Transverse colon (tissue), 4 donors: Measurements from ENCODE around the gene KIF1B.

Source experiments
- POLR2A ChIP-seq: fragments of 450-650 bp; IDR thresholded peaks from one replicate; pipeline ENCODE4 v1.6.1; 2016; ENCODE audit warnings: antibody characterized with exemption, mild to moderate bottlenecking, moderate library complexity
- POLR2AphosphoS5 ChIP-seq, 3 donors: sonication (generic); formaldehyde crosslinking; IDR thresholded peaks; one replicate each; pipeline ENCODE4 v1.6.1; 2016; ENCODE audit warnings: antibody characterized with exemption in 3 of 3
- TF ChIP-seq, protein P1 (sequence below), 5 experiments: fragments of 200-600 bp in 3 of 5; fragments of 450-650 bp in 2 of 5; sonication (generic) in 3 of 5; IDR thresholded peaks; 1 replicate in 2 of 5; 2 replicates in 3 of 5; pipeline ENCODE4 v1.5.1; 2016 to 2017; ENCODE audit warnings: antibody characterized with exemption in 5 of 5, inconsistent platforms in 3 of 5, mild to moderate bottlenecking in 2 of 5, moderate library complexity in 1 of 5

DNA sequence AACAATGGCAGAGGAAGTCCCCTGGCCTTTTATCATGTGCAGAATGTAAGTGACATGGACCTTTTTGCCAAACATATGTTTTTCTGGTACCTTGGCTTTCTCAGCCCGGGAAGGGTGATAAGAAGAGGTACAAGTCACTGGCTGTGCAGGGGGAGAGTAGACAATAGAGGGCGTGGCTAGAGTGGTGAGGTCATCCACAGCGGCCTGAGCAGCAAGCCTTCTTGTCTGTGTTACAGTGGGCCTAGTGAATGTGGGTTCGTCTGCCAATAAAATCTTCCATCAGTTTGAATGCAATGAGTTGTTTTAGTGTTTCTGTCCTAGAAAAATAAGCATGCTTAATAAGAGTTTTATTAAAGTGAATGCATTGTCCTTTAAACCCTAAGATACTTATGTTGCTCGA, 129.4 kb downstream of the KIF1B start:
- TF ChIP-seq, protein P1, sequence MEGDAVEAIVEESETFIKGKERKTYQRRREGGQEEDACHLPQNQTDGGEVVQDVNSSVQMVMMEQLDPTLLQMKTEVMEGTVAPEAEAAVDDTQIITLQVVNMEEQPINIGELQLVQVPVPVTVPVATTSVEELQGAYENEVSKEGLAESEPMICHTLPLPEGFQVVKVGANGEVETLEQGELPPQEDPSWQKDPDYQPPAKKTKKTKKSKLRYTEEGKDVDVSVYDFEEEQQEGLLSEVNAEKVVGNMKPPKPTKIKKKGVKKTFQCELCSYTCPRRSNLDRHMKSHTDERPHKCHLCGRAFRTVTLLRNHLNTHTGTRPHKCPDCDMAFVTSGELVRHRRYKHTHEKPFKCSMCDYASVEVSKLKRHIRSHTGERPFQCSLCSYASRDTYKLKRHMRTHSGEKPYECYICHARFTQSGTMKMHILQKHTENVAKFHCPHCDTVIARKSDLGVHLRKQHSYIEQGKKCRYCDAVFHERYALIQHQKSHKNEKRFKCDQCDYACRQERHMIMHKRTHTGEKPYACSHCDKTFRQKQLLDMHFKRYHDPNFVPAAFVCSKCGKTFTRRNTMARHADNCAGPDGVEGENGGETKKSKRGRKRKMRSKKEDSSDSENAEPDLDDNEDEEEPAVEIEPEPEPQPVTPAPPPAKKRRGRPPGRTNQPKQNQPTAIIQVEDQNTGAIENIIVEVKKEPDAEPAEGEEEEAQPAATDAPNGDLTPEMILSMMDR (IDR thresholded peaks at IDR 0.05): no peak
- TF ChIP-seq POLR2A: no peak
- TF ChIP-seq POLR2AphosphoS5 (IDR thresholded peaks at IDR 0.05): no peak
